Stimulated activated naive CD8-positive, alpha-beta T cell treated with anti-CD3 and anti-CD28 coated beads, Interleukin-15, Interleukin-2, amounts not matched to agents 100 ng/mL and 50 ng/mL, for 24 hours (primary cell): Measurements from ENCODE around the gene AMPD3.

Source experiments
- H3K27ac Mint-ChIP-seq: one replicate; pipeline ENCODE4 v1.8.0; 2021; ENCODE audit warnings: mild to moderate bottlenecking, mixed read lengths
- H3K27me3 Mint-ChIP-seq: one replicate; pipeline ENCODE4 v1.8.0; 2021; ENCODE audit warnings: mixed read lengths
- H3K36me3 Mint-ChIP-seq: one replicate; pipeline ENCODE4 v1.8.0; 2021; ENCODE audit warnings: low read depth, mixed read lengths
- H3K4me1 Mint-ChIP-seq: one replicate; pipeline ENCODE4 v1.8.0; 2021; ENCODE audit warnings: low read depth, mixed read lengths
- H3K4me3 Mint-ChIP-seq: one replicate; pipeline ENCODE4 v1.8.0; 2021; ENCODE audit warnings: mild to moderate bottlenecking, mixed read lengths
- H3K9me3 Mint-ChIP-seq: one replicate; pipeline ENCODE4 v1.8.0; 2021; ENCODE audit warnings: mixed read lengths

Gene AMPD3

DNA sequence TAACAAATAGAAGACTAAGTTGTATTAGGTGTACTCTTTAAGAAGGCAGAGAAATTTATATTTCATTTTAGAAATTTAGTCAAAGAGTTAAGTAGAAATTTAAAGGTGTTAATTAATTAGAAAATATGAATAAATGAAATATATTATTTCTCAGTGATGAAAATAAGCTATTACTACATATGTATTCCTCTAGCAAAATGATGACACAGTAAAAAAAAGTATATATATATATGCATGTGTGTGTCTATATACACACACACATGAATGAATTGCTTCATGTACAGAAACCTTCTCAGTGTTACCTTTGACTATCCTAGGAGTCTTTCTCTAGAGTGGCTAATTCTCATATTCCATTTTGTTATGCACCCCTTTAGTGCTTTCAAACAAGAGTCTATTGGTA is 78.3 kb downstream of the AMPD3 start:
- H3K27ac Mint-ChIP-seq, result no peak overlapping the region
- H3K27me3 Mint-ChIP-seq, result no peaks in the 10 kb centered on the region
- H3K9me3 Mint-ChIP-seq, result no peaks in the 10 kb centered on the region
- H3K36me3 Mint-ChIP-seq, result peaks cover 29% of the 10 kb centered on the region
- H3K4me3 Mint-ChIP-seq, result no peak overlapping the region
- H3K4me1 Mint-ChIP-seq, result peaks cover 14% of the 10 kb centered on the region

DNA sequence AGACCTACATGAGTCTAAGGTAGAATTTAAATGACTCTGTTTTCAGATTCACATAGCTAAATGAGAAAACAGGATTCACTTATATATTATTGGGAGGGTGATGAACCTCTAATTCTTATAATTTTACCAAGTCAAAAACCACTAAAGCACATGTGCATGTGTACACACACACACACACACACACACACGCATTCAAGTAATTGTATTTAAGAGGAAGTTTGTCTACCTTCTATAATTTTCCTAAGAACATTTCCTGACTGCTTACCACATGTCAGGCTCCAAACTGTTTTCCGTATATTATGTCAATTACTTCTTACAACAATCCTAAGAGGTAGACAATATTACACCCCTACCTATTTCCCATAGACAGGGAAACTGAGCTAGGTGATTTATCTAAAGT is 79.3 kb downstream of the AMPD3 start:
- no peak overlapping the region for H3K4me3 Mint-ChIP-seq
- H3K9me3 Mint-ChIP-seq, result no peaks in the 10 kb centered on the region
- peaks cover 20% of the 10 kb centered on the region for H3K36me3 Mint-ChIP-seq
- H3K27ac Mint-ChIP-seq, result no peak overlapping the region
- peaks cover 21% of the 10 kb centered on the region for H3K4me1 Mint-ChIP-seq
- H3K27me3 Mint-ChIP-seq, result no peaks in the 10 kb centered on the region

DNA sequence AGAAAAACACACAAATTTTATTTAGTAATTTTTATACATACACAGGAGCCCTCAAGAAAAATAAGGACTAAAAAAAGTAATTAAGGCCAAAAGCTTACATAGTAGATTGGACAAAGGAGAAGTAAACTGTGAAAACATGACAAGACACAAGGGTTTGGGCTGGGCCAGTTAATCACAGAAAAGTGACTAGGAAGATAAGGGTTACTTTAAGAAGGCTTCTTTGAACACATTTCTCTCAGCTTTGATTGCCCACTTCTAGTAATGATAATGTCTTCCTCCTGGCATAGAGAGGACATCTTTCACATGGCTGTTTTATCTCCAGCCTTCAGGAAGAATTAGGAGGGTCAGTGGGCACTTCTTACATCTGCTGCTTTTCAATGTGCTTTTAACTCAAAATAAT is 82.5 kb downstream of the AMPD3 start:
- no peak overlapping the region for H3K27ac Mint-ChIP-seq
- H3K4me3 Mint-ChIP-seq, result no peak overlapping the region
- H3K4me1 Mint-ChIP-seq, result peaks cover 39% of the 10 kb centered on the region
- H3K27me3 Mint-ChIP-seq, result no peaks in the 10 kb centered on the region
- no peaks in the 10 kb centered on the region for H3K9me3 Mint-ChIP-seq
- H3K36me3 Mint-ChIP-seq, result peaks cover 10% of the 10 kb centered on the region

DNA sequence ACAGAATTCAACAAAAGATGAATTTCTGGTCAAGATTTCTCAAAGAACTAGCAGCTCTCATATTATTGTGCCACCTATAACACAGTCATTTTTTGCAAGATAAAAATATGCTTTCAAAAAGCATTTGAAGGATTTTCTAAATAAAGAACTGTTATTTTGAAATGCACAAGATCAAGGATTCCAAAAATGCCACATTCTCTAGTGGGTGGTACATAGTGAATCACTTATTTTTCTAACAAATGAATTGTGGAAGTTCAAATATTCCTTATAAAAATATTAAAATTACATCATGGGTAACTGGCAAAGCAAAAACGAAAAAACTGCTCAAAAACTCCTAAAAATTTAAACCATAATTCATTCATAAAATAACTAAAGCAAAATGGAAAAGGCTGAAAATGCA is 83.9 kb downstream of the AMPD3 start:
- peaks cover under 1% of the 10 kb centered on the region for H3K36me3 Mint-ChIP-seq
- no peaks in the 10 kb centered on the region for H3K9me3 Mint-ChIP-seq
- no peak overlapping the region for H3K4me3 Mint-ChIP-seq
- H3K27me3 Mint-ChIP-seq, result no peaks in the 10 kb centered on the region
- H3K27ac Mint-ChIP-seq, result no peak overlapping the region
- peaks cover 39% of the 10 kb centered on the region for H3K4me1 Mint-ChIP-seq

- Mint-ChIP-seq H3K36me3 (no peaks in the 10 kb centered on the region), H3K27ac (no peak overlapping the region), H3K4me3 (peak overlapping the region; percentile 81), H3K27me3 (no peaks in the 10 kb centered on the region), H3K9me3 (no peaks in the 10 kb centered on the region), H3K4me1 (peaks cover 39% of the 10 kb centered on the region)
Measured at GRCh38 chr11:10539339-10539738, 84.3 kb downstream of the AMPD3 start.

DNA sequence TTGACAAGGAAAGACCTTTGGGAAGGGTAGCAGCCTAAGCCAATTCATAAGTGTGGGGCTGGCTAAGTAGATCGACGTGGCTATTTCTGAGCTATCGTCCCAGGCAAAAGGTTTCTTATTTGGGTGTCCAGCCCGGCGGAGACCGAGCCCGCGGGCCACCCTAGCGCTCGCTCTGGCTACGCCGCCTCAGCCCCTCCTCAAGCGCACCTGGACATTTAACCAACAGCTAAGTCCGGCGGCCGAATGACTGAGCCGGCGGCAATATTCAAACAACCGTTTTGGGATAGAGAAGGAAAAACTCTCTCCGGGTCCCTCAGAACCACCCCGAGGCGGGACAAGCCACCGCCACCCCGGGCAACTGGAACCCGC is 85.5 kb downstream of the AMPD3 start:
- no peaks in the 10 kb centered on the region for H3K9me3 Mint-ChIP-seq
- H3K27ac Mint-ChIP-seq, result peak overlapping the region; percentile 86
- H3K4me3 Mint-ChIP-seq, result peak overlapping the region; percentile 81
- peaks cover 41% of the 10 kb centered on the region for H3K4me1 Mint-ChIP-seq
- H3K36me3 Mint-ChIP-seq, result no peaks in the 10 kb centered on the region
- no peaks in the 10 kb centered on the region for H3K27me3 Mint-ChIP-seq

DNA sequence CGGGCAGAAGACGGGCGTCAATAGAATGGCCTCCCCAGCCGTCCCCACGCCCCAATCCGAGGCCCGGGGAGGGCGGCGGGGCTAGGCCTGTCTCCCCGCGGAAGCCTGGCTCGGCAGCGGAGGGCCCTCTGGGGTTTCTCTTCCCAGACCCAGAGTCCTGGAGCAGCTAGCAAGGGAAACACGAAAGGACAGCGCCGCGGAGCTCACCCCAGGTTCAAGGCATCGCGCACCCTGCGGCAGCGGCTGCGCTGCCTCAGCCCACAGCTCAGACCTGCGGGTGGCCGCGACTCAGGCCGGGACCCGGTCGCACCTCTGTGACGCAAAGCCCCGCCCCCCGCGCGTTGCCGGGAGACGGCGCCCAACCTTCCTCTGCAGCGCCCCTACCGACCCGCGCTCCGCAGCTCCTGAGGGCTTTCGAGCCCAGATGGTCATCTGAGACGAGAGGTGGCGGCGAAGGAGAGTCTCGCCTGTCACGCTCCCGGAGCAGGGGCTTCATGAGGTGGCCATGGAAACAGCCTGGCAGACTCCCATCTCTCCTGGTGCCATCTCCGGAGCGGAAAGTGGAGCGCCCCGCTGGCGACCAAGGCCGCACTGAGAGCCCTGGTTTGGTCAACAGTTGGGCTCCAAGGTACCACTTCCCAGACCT is 86.0 kb downstream of the AMPD3 start, which contains the start of gene RNF141:
TSS of gene RNF141 (minus strand) at position 273 of the 646 bp plus-strand sequence. CDS start 7,029 bp downstream, outside the sequence.
- Mint-ChIP-seq H3K36me3 (no peaks in the 10 kb centered on the region), H3K27me3 (no peaks in the 10 kb centered on the region), H3K9me3 (no peaks in the 10 kb centered on the region), H3K27ac (peak within 1 kb of the TSS; percentile 86), H3K4me1 (peaks cover 38% of the 10 kb centered on the region), H3K4me3 (peak within 1 kb of the TSS; percentile 81)

GRCh38 chr11:10541561-10541930 is 86.5 kb downstream of the AMPD3 start:
- no peaks in the 10 kb centered on the region for H3K9me3 Mint-ChIP-seq
- H3K4me3 Mint-ChIP-seq, result peak overlapping the region; percentile 81
- H3K27me3 Mint-ChIP-seq, result no peaks in the 10 kb centered on the region

GRCh38 chr11:10542776-10543175 is 87.7 kb downstream of the AMPD3 start:
- Mint-ChIP-seq H3K27ac (no peak overlapping the region), H3K27me3 (no peaks in the 10 kb centered on the region), H3K36me3 (no peaks in the 10 kb centered on the region), H3K9me3 (no peaks in the 10 kb centered on the region), H3K4me3 (no peak overlapping the region), H3K4me1 (peaks cover 28% of the 10 kb centered on the region)

More at GRCh38 chr11:10541561-10541930, 86.5 kb downstream of the AMPD3 start:
- Mint-ChIP-seq H3K27ac (peak overlapping the region; percentile 75), H3K4me1 (peaks cover 33% of the 10 kb centered on the region), H3K36me3 (no peaks in the 10 kb centered on the region)

DNA sequence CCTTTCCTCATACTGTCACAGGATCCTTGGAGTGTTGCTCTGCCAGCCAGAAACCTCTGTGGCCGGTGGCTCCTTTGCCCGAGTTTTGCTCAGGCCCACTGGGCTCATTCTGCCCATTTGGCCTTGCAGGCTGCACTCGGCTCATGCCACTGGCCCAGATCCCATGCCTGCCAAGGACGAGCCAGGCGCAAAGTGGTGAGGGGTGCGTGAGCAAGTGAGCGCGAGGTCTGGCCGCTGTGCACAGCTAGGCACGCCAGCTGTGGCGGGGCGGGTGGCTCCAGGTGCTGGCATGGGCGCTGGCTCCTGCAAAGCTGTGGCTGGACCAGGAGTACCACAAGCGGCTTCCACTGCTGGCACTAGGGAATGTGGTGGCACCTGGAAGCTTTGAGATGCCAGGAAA is 88.7 kb downstream of the AMPD3 start:
- no peaks in the 10 kb centered on the region for H3K27me3 Mint-ChIP-seq
- H3K27ac Mint-ChIP-seq, result no peak overlapping the region
- no peaks in the 10 kb centered on the region for H3K36me3 Mint-ChIP-seq
- no peak overlapping the region for H3K4me3 Mint-ChIP-seq
- H3K9me3 Mint-ChIP-seq, result no peaks in the 10 kb centered on the region
- H3K4me1 Mint-ChIP-seq, result peaks cover 23% of the 10 kb centered on the region

DNA sequence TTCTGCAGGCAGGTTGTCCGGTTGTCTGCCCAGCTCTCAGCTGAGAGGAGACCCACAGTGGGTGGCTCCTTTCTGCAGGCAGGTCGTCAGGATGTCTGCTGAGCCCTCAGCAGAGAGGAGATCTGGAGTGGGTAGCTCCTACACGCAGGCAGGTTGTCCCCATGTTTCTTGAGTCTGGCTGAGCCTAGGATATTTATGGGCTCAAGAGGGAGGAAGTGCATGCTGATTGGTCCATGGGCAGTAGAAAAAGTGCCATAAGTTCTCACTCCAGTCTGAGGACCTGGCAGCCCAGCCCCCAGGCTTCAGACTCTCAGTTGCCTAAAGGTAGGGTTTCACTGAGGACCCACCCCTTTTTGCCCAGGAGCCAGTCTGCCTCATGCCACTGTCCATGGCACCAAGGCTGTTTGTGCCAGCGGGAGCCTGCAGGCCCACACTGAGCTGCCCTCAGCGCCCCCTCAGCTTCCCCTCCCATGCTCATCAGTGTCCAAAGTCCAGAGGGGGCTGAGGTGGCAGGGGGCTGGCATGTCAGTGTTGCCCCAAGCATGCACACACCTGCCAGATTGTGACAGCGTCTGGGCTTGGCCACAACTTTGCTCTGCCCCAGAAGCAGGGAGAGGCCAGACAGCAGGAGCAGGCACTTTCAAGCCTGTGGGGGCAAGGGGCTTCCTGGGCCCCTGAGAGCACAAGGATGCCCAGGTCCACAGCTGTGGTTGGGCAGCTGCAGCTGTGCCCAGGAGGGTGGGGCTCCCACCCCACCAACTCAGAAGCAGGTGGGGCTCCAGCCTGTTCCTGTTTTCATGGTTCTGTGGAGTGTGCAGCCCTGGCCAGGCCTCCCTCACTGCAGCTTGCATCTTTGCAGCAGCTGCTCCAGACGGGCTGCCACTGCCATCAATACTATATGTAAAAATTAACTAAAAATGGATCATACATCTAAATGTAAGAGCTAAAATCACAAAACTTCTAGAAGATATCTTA is 89.7 kb downstream of the AMPD3 start:
- Mint-ChIP-seq H3K9me3 (no peaks in the 10 kb centered on the region), H3K27ac (no peak overlapping the region), H3K4me1 (peaks cover 16% of the 10 kb centered on the region), H3K4me3 (no peak overlapping the region), H3K36me3 (no peaks in the 10 kb centered on the region), H3K27me3 (no peaks in the 10 kb centered on the region)

DNA sequence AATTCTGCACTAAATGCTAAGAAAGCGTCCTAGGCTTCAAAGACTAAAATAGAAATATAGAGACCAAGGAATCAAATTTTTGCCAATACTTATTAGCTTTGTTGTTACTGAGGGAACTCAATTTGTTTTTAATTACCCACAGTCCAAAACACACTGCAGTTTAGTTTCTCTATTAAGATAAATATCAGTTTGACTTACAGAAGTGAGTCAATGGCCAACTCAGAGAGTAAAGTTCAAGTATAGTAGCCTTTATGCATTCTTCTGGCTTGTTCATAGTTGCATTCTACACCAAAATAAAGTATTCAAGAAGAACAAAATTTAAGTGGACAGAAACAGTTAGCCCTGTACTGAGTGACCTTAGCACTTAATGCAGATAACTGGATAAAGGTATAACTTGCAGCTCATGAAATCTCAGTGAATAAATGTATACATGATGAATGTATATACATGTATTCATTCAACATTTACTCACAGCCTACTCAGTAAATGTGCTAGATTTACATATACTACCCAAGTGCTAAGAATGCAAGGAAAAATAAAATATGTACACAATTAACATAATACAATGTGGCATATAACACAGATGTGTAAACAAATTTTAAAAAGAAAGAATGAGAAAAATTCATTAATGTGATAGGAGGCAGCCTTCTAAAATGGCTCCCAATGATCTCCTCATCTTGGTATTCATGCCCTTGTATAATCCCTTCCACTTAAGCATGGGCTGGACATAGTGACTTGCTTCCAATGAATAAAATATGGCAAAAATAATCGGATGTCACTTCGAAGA is 95.6 kb downstream of the AMPD3 start:
- H3K4me1 Mint-ChIP-seq, result no peaks in the 10 kb centered on the region
- H3K9me3 Mint-ChIP-seq, result peaks cover 4% of the 10 kb centered on the region
- H3K27me3 Mint-ChIP-seq, result peaks cover 6% of the 10 kb centered on the region
- H3K27ac Mint-ChIP-seq, result no peak overlapping the region
- no peak overlapping the region for H3K4me3 Mint-ChIP-seq
- no peaks in the 10 kb centered on the region for H3K36me3 Mint-ChIP-seq

GRCh38 chr11:10551290-10551592 is 96.2 kb downstream of the AMPD3 start:
- no peaks in the 10 kb centered on the region for H3K4me1 Mint-ChIP-seq
- H3K27ac Mint-ChIP-seq, result no peak overlapping the region
- peaks cover 8% of the 10 kb centered on the region for H3K27me3 Mint-ChIP-seq
- H3K36me3 Mint-ChIP-seq, result no peaks in the 10 kb centered on the region
- no peak overlapping the region for H3K4me3 Mint-ChIP-seq
- peaks cover 4% of the 10 kb centered on the region for H3K9me3 Mint-ChIP-seq

- Mint-ChIP-seq H3K36me3 (no peaks in the 10 kb centered on the region), H3K27me3 (peaks cover 8% of the 10 kb centered on the region), H3K27ac (no peak overlapping the region), H3K9me3 (peaks cover 4% of the 10 kb centered on the region), H3K4me3 (no peak overlapping the region), H3K4me1 (no peaks in the 10 kb centered on the region)
Measured at GRCh38 chr11:10551845-10552352, 96.8 kb downstream of the AMPD3 start.

GRCh38 chr11:10556590-10556989 is 101.5 kb downstream of the AMPD3 start:
- H3K27me3 Mint-ChIP-seq, result peaks cover 8% of the 10 kb centered on the region
- H3K4me1 Mint-ChIP-seq, result no peaks in the 10 kb centered on the region
- H3K36me3 Mint-ChIP-seq, result no peaks in the 10 kb centered on the region
- H3K27ac Mint-ChIP-seq, result no peak overlapping the region
- no peak overlapping the region for H3K4me3 Mint-ChIP-seq
- H3K9me3 Mint-ChIP-seq, result peaks cover 4% of the 10 kb centered on the region
